D721Med (cell line): Measurements from ENCODE around the gene ADCY10.

ENCODE experiments used
- DNase-seq: peaks from one replicate; pipeline ENCODE4 v3.0.0; 2011; ENCODE audit warnings: low spot score; ENCODE audit not compliant: insufficient read length
- FAIRE-seq: peaks from 2 replicates; lab custom pipeline; 2011; peaks lifted over from hg19 to GRCh38; lab: Jason Lieb, UNC
- CTCF ChIP-seq: IDR thresholded peaks from 2 replicates; pipeline ENCODE4 v1.5.1; 2012; ENCODE audit warnings: mild to moderate bottlenecking, control low read depth; ENCODE audit not compliant: insufficient read depth; ENCODE audit errors: missing control alignments

The ADCY10 gene

GRCh38 chr1:167791281-167792187 lies 122.4 kb downstream of the ADCY10 start:
- TF ChIP-seq CTCF, result no peak

GRCh38 chr1:167790117-167790516 lies 123.8 kb downstream of the ADCY10 start:
- no peak for DNase-seq
- no peak for FAIRE-seq
- TF ChIP-seq CTCF, result no peak

More at GRCh38 chr1:167791281-167792187, 122.4 kb downstream of the ADCY10 start:
- FAIRE-seq (peak; percentile 74), DNase-seq (no peak)

- FAIRE-seq (no peak), DNase-seq (no peak)
- no peak for TF ChIP-seq CTCF
Observed at GRCh38 chr1:167789501-167789900, 124.4 kb downstream of the ADCY10 start.

GRCh38 chr1:167786502-167786901 lies 127.4 kb downstream of the ADCY10 start:
- no peak for TF ChIP-seq CTCF
- no peak for FAIRE-seq

GRCh38 chr1:167784876-167785550 lies 128.9 kb downstream of the ADCY10 start:
- DNase-seq, result no peak
- no peak for TF ChIP-seq CTCF
- FAIRE-seq, result peak; percentile 77

More at GRCh38 chr1:167786502-167786901, 127.4 kb downstream of the ADCY10 start:
- no peak for DNase-seq

GRCh38 chr1:167782946-167783345 lies 131.0 kb downstream of the ADCY10 start:
- TF ChIP-seq CTCF, result no peak
- FAIRE-seq, result no peak

GRCh38 chr1:167781558-167781957 lies 132.4 kb downstream of the ADCY10 start:
- no peak for TF ChIP-seq CTCF
- FAIRE-seq, result no peak

More at GRCh38 chr1:167782946-167783345, 131.0 kb downstream of the ADCY10 start:
- DNase-seq, result no peak

More at GRCh38 chr1:167781558-167781957, 132.4 kb downstream of the ADCY10 start:
- DNase-seq, result no peak
